Measurements from ENCODE around the gene TCF7L1. TPM values are rescaled to one million over a fixed set of nuclear protein-coding genes. Genes with fewer than 3 reads are reported as not detected.
A peak's percentile ranks its signal among the peaks of the same experiment; 100 is the strongest.
"Not testable (repeated sequence)": the region's sequence is repeated elsewhere in the genome, so short reads cannot be mapped to it uniquely, and the experiment has no call there.

Gene TCF7L1
- polyA plus RNA-seq, 6 donors from 2014 or later = 0.35 TPM; not detected in 5

DNA sequence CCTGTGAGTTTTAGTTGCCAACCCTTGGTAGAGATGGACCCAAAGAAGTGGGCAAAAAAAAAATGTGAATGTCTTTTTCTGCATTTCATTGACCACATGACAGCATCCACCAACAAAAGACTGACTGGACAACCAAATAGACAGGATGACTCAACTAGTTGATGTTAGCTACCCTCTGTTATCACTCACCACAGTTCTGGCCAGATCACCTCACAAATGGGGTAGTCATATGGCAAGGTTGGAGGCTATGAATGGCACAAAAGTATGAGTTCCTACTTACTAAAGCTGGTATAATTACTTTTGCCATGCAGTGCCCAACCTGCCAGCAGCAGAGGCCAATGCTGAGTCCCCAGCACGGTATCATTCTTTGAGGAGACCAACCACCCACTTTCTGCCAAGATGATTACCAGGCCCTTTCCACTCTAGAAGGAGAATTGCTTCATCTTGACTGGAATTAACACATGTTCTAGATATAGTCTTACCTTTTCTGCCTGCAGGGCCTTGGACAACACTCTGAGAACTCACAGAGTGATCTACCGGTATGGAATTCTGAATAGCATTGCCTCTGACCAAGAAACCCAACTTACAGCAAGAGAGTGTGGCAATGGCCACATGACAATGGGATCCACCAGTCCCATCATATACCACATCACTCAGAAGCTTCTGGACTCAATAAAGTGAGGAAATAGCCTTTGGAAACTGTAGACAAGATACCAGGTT lies 20.1 kb upstream of the TCF7L1 start:
- DNase-seq = no peak
- no peak for ATAC-seq (ENCODE audit: low read depth in 2 of 2)
- no peaks in the 10 kb centered on the region for H3K4me1 Mint-ChIP-seq
- H3K4me3 Mint-ChIP-seq = no peak overlapping the region
- no peaks in the 10 kb centered on the region for H3K36me3 Mint-ChIP-seq
- no peak overlapping the region for H3K27ac Mint-ChIP-seq
- H3K9me3 Mint-ChIP-seq = peaks cover 0 to 4% (median 0%) of the 10 kb centered on the region in 7 donors
- peaks cover 5 to 40% (median 19%) of the 10 kb centered on the region in 3 donors for H3K27me3 Mint-ChIP-seq

DNA sequence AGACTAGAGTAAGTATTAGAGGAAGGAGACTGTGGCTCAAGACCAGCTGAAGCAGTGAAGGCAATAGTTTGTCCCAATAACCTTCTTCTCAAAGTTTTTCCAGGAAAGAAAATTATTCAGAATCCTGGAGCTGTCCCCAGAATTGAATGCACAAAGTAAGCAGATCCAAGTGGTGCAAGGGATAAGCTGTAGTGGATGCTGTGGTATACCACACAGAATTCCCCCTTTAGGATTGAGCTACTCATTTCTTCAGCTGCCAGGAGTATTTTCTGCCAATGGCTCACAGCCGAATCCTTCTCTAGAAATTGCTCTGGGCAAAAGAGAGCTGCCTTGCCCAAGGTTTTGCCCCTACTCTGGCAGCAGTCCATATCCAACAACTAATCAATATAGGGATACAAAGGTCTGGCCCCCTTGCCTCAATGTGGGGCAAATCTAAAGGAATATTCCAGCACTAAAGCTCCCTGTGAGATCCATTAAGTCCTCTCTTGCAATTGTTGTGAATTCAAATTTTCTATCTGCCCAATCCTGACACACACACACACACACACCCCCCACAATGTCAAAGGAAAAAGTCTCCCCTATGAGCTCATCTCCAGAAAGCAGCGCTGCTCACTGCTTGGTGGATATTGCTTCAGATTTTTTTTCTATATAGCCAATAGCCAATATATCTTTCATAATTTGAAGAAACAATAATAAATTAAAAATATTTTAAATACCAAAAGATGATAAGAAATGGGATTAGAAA lies 18.4 kb upstream of the TCF7L1 start:
- Mint-ChIP-seq H3K36me3 (no peaks in the 10 kb centered on the region), H3K4me1 (no peaks in the 10 kb centered on the region), H3K27me3 (peaks cover 5 to 40% (median 19%) of the 10 kb centered on the region in 3 donors), H3K4me3 (no peak overlapping the region), H3K9me3 (peaks cover 0 to 4% (median 0%) of the 10 kb centered on the region in 7 donors), H3K27ac (no peak overlapping the region)
- DNase-seq = no peak
- no peak for ATAC-seq (ENCODE audit: low read depth in 2 of 2)

DNA sequence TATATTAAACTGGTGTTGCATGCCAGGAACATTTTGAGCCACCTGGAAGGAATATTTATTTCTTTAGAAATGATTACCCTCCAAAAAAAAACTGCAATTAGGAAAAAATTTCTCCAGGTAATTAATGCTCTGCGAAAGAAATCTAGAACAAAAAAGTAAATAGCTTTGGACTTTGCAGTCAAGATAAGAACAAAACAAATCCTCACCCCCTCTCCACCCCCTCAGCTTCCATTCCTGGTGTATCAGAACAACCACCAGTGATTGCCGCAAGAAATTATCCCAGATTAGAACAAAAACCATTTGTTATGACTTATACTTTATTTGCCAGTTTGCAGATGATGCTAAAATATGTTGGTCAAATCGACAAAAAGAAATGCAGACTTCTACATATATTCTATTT lies 17.0 kb upstream of the TCF7L1 start:
- no peak overlapping the region for H3K27ac Mint-ChIP-seq

GRCh38 chr2:85119900-85120299 lies 13.3 kb upstream of the TCF7L1 start:
- no peaks in the 10 kb centered on the region for H3K4me1 Mint-ChIP-seq

More for the DNA sequence above, 17.0 kb upstream of the TCF7L1 start:
- Mint-ChIP-seq H3K9me3 (peaks cover 0 to 3% (median 0%) of the 10 kb centered on the region in 7 donors), H3K27me3 (peaks cover 5 to 33% (median 15%) of the 10 kb centered on the region in 3 donors), H3K4me3 (no peak overlapping the region), H3K36me3 (no peaks in the 10 kb centered on the region), H3K4me1 (no peaks in the 10 kb centered on the region)
- no peak for DNase-seq
- no peak for ATAC-seq (ENCODE audit: low read depth in 2 of 2)

GRCh38 chr2:85120363-85120762 lies 12.8 kb upstream of the TCF7L1 start:
- DNase-seq = no peak
- H3K4me3 Mint-ChIP-seq = no peak overlapping the region
- H3K36me3 Mint-ChIP-seq = no peaks in the 10 kb centered on the region
- H3K27ac Mint-ChIP-seq = no peak overlapping the region
- ATAC-seq (ENCODE audit: low read depth in 2 of 2) = no peak
- H3K9me3 Mint-ChIP-seq = no peaks in the 10 kb centered on the region
- H3K4me1 Mint-ChIP-seq = no peaks in the 10 kb centered on the region
- peaks cover 0 to 4% (median 2%) of the 10 kb centered on the region in 3 donors for H3K27me3 Mint-ChIP-seq

More at GRCh38 chr2:85119900-85120299, 13.3 kb upstream of the TCF7L1 start:
- DNase-seq = no peak
- ATAC-seq (ENCODE audit: low read depth in 2 of 2) = no peak
- Mint-ChIP-seq H3K36me3 (no peaks in the 10 kb centered on the region), H3K9me3 (no peaks in the 10 kb centered on the region), H3K4me3 (no peak overlapping the region), H3K27ac (no peak overlapping the region), H3K27me3 (peaks cover 0 to 8% (median 6%) of the 10 kb centered on the region in 3 donors)

DNA sequence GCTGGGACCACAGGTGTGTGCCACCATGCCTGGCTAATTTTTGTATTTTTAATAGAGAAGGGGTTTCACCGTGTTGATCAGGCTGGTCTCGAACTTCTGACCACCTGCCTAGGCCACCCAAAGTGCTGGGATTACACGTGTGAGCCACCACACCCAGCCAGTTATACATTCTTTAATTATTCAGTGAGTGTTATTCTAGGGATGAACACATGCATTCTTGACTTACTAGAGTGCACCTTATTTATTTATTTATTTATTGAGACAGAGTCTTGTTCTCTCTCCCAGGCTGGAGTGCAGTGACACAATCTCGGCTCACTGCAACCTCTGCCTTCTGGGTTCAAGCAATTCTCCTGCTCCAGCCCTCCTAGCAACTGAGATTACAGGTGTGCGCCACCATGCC lies 6.7 kb upstream of the TCF7L1 start:
- H3K4me3 Mint-ChIP-seq; H3K36me3 Mint-ChIP-seq; H3K9me3 Mint-ChIP-seq; ATAC-seq (ENCODE audit: low read depth in 2 of 2); DNase-seq; H3K4me1 Mint-ChIP-seq; H3K27ac Mint-ChIP-seq: not testable (repeated sequence)
- peaks cover 26 to 30% (median 28%) of the 10 kb centered on the region in 3 donors for H3K27me3 Mint-ChIP-seq

DNA sequence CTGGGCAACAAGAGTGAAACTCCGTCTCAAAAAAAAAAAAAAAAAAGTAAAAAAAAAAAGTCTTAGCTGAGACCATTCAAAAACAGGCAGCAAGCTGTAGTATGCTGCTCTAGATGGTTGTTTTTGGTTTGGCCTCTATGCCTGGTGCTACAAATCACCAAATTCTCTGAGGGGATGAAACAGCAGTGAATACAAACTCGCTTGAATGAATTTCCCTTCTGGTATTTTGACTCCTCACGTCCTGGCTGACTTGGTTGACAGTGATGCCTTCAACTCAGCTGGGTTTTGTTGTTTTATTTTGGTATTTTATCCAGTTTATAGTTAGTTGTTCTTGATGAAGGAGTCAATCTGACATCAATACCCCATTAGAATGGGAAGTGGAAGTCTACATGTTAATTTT lies 3.3 kb upstream of the TCF7L1 start:
- no peak overlapping the region for H3K4me3 Mint-ChIP-seq
- peaks cover 10 to 13% (median 12%) of the 10 kb centered on the region in 3 donors for H3K4me1 Mint-ChIP-seq
- no peak overlapping the region for H3K27ac Mint-ChIP-seq
- ATAC-seq (ENCODE audit: low read depth in 2 of 2) (no peak), DNase-seq (no peak)
- no peaks in the 10 kb centered on the region for H3K9me3 Mint-ChIP-seq
- no peaks in the 10 kb centered on the region for H3K36me3 Mint-ChIP-seq
- H3K27me3 Mint-ChIP-seq = peaks cover 43 to 44% (median 44%) of the 10 kb centered on the region in 3 donors

DNA sequence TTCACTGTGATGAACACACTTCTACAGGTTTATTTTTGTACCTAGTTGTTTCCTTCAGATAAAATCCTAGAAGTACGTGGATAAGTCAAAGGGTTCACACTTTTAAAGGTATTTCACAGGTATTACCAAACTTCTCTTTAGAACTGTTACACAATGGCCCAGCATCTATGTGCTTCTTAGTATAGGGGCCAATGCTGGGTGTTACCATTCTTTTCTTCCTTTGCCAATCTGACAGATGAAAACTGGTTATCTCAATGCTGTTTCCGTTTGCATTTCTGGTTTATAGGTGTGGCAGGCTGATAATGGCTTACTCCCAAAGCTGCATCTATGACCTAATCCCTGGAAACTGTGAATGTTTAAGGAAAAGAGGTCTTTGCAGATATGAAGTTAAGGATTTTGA lies 2.8 kb upstream of the TCF7L1 start:
- H3K4me1 Mint-ChIP-seq = peaks cover 10 to 14% (median 12%) of the 10 kb centered on the region in 3 donors
- no peaks in the 10 kb centered on the region for H3K36me3 Mint-ChIP-seq
- DNase-seq (no peak), ATAC-seq (ENCODE audit: low read depth in 2 of 2) (no peak)
- no peak overlapping the region for H3K27ac Mint-ChIP-seq
- H3K27me3 Mint-ChIP-seq = peaks cover 46 to 49% (median 47%) of the 10 kb centered on the region in 3 donors
- no peak overlapping the region for H3K4me3 Mint-ChIP-seq
- H3K9me3 Mint-ChIP-seq = no peaks in the 10 kb centered on the region

DNA sequence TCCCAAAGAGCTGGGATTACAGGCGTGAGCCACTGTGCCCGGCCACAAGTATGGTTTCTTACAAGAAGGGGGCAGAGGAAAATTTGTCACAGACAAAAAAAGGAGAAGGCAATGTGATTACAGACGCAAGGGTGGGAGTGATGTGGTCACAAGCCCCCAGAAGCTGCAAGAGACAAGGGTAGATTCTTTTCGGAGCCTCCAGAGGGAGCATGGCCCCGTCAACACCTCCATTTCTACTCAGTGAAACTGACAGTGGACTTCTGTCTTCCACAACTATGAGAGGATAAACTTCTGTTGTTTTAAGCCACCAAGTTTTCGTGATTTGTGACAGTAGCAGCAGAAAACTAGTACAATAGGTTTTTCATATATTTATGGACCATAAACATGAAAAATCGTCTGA lies 2.1 kb upstream of the TCF7L1 start:
- DNase-seq = no peak
- Mint-ChIP-seq H3K27ac (no peak overlapping the region), H3K4me1 (peaks cover 10 to 14% (median 12%) of the 10 kb centered on the region in 3 donors), H3K36me3 (no peaks in the 10 kb centered on the region), H3K9me3 (no peaks in the 10 kb centered on the region), H3K4me3 (peak overlapping the region in 1 of 8 donors; percentile 35), H3K27me3 (peaks cover 53 to 56% (median 54%) of the 10 kb centered on the region in 3 donors)
- no peak for ATAC-seq (ENCODE audit: low read depth in 2 of 2)

- Mint-ChIP-seq H3K36me3 (no peaks in the 10 kb centered on the region), H3K9me3 (no peaks in the 10 kb centered on the region), H3K27me3 (peaks cover 62 to 66% (median 62%) of the 10 kb centered on the region in 3 donors), H3K4me1 (peaks cover 10 to 14% (median 12%) of the 10 kb centered on the region in 3 donors), H3K27ac (peak overlapping the region in 1 of 6 donors; percentile 47), H3K4me3 (peak overlapping the region; percentile 74 to 87 (median 82))
- ATAC-seq (ENCODE audit: low read depth in 2 of 2) (no peak), DNase-seq (no peak)
Measured at GRCh38 chr2:85132397-85132796, 795 bp upstream of the TCF7L1 start.

- H3K4me1 Mint-ChIP-seq = peaks cover 10 to 14% (median 12%) of the 10 kb centered on the region in 3 donors
- no peaks in the 10 kb centered on the region for H3K36me3 Mint-ChIP-seq
- no peak for ATAC-seq (ENCODE audit: low read depth in 2 of 2)
- no peak overlapping the region for H3K27ac Mint-ChIP-seq
- DNase-seq = peak; percentile 4
- peak overlapping the region in 7 of 8 donors; percentile 15 to 59 (median 41) for H3K4me3 Mint-ChIP-seq
- H3K27me3 Mint-ChIP-seq = peaks cover 51 to 61% (median 58%) of the 10 kb centered on the region in 3 donors
- H3K9me3 Mint-ChIP-seq = no peaks in the 10 kb centered on the region
Measured at GRCh38 chr2:85133751-85134254, 611 bp downstream of the TCF7L1 start.

DNA sequence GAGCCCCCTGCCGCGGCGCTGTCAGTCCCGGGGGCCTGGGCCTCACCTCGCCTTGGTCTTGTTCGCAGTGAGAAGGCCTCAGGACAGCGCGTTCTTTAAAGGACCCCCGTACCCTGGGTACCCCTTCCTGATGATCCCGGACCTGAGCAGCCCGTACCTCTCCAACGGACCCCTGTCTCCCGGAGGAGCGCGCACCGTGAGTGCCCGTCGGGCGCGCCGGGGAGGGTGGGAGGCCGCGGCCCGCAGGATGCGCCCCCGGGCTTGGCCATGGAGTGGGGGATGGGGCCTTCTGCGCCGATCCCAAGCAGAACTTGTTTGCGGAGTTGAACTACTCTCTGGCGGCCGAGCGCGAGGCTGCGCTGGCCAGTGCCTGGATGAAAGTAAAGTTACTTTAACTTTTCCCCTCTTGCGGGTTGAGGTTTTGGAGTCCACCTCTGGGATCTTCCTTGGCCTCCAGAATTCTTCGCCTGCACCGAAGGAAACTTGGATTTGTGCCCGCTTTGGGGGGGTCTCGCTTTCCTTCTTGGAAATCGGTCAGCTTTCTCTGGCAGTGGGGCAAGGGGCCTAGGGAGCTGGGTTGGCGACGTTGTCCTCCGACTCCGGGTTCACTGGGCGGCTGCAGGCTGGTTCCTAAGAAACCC lies 1.2 kb downstream of the TCF7L1 start:
- Mint-ChIP-seq H3K27ac (no peak overlapping the region), H3K36me3 (no peaks in the 10 kb centered on the region), H3K4me3 (peak overlapping the region; percentile 15 to 81 (median 64)), H3K4me1 (peaks cover 10 to 14% (median 12%) of the 10 kb centered on the region in 3 donors), H3K27me3 (peaks cover 56 to 64% (median 63%) of the 10 kb centered on the region in 3 donors), H3K9me3 (no peaks in the 10 kb centered on the region)
- no peak for ATAC-seq (ENCODE audit: low read depth in 2 of 2)
- DNase-seq = no peak
